GM04504 (cell line): Measurements from ENCODE around the gene DACT2.

ENCODE experiments used
- DNase-seq: peaks from one replicate; pipeline ENCODE4 v3.0.0-alpha.2; 2012; ENCODE audit warnings: low read depth

Gene DACT2

DNA sequence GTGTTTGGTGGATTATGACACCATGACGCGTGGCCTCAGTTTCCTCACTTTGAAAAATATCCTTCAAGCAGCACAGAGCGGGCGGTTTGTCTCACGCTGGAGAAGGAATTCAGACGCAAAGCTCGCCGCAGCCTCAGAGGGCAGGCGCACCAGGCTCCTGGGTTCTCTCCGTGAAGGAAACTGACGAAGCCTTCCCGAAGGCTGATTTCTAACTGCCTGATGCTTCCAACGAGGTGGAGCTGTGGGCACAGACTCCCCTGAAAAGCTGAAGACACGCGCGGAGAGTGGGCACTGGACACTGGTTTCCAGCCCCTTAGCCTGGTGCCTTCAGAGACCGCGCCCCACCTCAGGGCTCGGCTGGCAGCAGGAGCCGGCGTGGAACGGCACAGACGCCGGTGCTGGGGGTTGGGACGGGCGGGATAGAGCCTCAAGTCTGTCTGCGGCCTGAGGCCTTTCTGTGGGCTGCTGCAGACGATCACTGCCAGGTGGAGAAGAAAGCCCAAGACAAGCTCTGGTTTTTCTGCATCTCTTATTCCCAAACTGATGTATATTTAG lies 56.1 kb downstream of the DACT2 start:
- DNase-seq = no peak

DNA sequence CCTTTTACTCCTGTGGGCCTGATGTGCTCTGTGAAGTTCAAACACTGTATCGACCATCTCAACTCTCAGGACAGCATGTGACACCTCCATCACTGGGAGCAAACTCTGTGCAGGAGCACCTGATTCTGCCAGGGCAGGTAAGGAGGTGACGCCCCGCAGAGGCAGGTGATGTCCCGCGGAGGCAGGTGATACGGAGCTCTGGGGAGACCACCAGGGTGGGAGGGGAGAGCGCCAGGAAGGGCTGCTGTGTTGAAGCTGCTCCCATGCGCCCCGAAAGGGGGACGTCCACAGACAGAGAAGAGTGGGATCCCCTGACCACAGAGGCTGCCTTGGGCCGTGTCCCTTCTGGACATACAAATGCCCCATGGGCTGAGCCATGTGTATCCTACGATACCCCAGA lies 58.3 kb downstream of the DACT2 start:
- DNase-seq = no peak

DNA sequence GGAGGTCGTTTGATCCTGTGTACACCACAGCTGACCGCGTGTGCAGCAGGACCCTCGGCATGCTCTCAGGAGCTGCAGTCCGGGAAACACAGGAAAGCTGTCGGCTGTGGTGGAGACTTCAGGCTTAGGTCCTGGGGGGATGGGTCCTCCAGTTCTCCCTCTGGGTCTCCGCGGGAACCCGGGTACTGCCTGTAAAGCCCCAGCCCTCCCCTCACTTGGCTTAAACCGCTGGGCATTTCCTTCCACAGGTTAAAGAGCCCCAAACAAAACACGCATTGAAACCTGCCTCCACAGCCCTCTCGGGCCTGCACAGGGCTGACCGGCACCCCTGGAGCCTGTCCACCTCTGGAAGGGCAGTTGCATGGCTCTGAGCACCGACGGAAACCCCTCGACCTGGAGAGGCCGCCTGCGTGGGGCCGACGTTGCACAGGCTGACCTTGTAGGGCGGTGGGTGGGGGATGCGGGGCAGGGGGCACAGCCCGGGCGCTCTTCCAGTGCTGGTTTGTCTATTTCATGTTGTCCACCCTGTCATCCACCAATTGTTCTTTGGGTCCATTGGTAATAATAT lies 59.1 kb downstream of the DACT2 start:
- no peak for DNase-seq

DNA sequence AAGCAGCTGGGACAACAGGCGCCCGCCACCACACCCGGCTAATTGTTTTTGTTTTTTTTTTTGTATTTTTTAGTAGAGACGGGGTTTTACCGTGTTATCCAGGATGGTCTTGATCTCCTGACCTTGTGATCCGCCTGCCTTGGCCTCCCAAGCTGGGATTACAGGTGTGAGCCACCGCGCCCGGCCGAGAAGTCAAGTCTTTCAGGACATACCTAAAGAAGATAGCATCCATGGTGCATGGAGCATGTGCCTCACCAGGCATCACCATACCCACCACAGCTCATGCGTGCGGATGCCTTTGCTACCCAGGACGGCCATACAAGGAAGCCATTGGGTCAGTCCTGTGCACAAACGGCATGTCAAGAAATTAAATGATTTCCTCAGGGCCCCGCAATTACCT lies 60.8 kb downstream of the DACT2 start:
- no peak for DNase-seq

DNA sequence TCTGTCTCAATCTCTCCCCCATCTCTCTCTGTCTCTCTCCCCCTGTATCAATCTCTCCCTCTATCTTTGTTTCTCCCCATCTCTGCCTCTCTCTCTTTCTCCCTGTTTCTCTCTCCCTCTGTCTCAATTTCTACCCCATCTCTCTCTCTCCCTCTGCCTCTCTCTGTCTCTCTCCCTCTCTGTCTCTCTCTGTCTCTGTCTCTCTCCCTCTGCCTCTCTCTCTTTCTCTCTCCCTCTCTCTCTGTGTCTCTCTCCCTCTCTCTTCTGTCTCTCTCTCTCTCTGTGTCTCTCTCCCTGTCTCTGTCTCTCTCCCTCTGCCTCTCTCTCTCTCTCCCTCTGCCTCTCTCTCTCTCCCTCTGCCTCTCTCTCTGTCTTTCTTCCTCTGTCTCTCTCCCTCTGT lies 62.6 kb downstream of the DACT2 start:
- no peak for DNase-seq
